HepG2 (cell line): ENCODE results near the gene SUPT4H1. TPM values are rescaled to one million over a fixed set of nuclear protein-coding genes. Genes with fewer than 3 reads are reported as not detected.

Source experiments
- SNAPC2 ChIP-seq: sonication (generic); formaldehyde crosslinking; IDR thresholded peaks from 2 replicates; pipeline ENCODE4 v1.8.1; 2022; ENCODE audit warnings: mild to moderate bottlenecking, missing genetic modification reagents
- ZNF180 ChIP-seq: sonication (generic); formaldehyde crosslinking; IDR thresholded peaks from 2 replicates; pipeline ENCODE4 v1.4.0; 2020; ENCODE audit warnings: low read depth, missing genetic modification reagents, borderline replicate concordance
- ZNF546 ChIP-seq: sonication (generic); formaldehyde crosslinking; conservative IDR thresholded peaks from 2 replicates; pipeline ENCODE4 v1.8.1; 2023; ENCODE audit warnings: mild to moderate bottlenecking, missing genetic modification reagents
- ZNF788 ChIP-seq: sonication (generic); formaldehyde crosslinking; IDR thresholded peaks from 2 replicates; pipeline ENCODE4 v1.5.0; 2020; ENCODE audit warnings: mild to moderate bottlenecking, missing genetic modification reagents, borderline replicate concordance
- ZNF891 ChIP-seq: sonication (generic); formaldehyde crosslinking; IDR thresholded peaks from 2 replicates; pipeline ENCODE4 v1.5.0; 2020; ENCODE audit warnings: mild to moderate bottlenecking, missing genetic modification reagents
- polyA plus RNA-seq, 8 experiments: library from polyadenylated mRNA; depleted of rRNA in 3 of 8; stranded (reverse) in 7 of 8; unstranded in 1 of 8; fragments of >200 nt; fragmentation: Illumina TruSeq in 4 of 8; extraction: Trizol in 4 of 8; gene quantifications; 2 replicates each; pipeline versions ENCODE4 v1.2.1 to v1.2.3, GENCODE V29; 2011 to 2016; ENCODE audit warnings: low read depth in 4 of 8, missing spikeins in 1 of 8, mixed read lengths in 1 of 8; ENCODE audit not compliant: insufficient read depth in 1 of 8
- total RNA-seq, 5 experiments: library from RNA; depleted of rRNA; stranded (reverse); fragments of >200 nt; fragmentation: Illumina TruSeq; extraction: Trizol; gene quantifications; 2 replicates each; pipeline ENCODE4 v1.2.3, GENCODE V29; 2016; ENCODE audit warnings: low read depth in 1 of 5
- TF ChIP-seq, protein P1 (sequence below): sonication (generic); formaldehyde crosslinking; IDR thresholded peaks from 2 replicates; pipeline ENCODE4 v1.5.1; 2020; ENCODE audit warnings: mild to moderate bottlenecking, missing genetic modification reagents, borderline replicate concordance
- TF ChIP-seq, protein P2 (sequence below): IDR thresholded peaks from 2 replicates; pipeline ENCODE4 v1.6.1; 2016; ENCODE audit warnings: low read depth

The SUPT4H1 gene
- total and polyA plus RNA-seq, 2 of the 13 experiments (the other 11 are each of a cell fraction or from before 2014, with no cell fraction given): 155 to 244 TPM

DNA sequence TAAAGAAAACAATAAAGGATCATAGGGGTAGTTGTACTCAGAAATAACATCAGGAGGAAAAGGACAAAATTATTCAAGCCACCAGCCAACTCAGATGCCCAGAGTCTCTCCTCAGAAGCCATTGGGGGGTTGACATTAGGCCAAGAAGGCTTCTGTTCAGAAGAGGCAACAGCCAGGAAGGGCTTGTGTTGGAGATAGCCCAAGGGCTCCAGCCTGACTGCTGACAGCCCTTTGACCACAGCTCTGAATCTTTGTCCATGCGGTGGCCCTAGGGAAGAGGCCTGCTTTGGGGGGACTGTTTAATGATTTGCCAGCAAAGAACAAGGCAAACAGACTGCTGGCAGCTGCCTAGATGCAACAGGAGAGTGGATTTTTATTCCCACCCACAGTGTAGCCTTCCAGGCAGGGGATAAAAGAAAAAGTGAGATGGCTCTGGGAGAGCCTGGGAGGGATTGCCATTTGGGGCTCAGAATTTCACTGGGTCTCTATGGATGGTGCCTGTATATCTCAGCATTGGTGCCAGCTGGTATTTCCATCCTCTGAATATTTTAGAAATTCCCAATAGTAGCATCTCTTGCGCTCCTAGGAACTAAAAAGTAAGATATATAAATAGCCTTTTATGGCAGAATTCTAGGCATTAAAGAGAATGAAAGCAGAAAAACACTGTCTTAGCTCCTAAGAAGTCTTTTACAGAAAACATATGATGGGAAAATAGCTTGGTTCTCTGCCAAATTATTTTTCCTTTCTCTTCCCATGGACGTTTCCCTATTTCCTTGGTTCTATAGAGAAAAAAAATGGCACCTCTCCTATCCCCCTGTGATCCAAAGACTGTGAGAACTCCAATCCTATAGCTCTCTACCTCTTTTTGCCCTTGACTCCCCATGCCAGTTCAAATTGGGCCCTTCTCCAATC lies 29.4 kb upstream of the SUPT4H1 start (continued):
- TF ChIP-seq, protein P1, sequence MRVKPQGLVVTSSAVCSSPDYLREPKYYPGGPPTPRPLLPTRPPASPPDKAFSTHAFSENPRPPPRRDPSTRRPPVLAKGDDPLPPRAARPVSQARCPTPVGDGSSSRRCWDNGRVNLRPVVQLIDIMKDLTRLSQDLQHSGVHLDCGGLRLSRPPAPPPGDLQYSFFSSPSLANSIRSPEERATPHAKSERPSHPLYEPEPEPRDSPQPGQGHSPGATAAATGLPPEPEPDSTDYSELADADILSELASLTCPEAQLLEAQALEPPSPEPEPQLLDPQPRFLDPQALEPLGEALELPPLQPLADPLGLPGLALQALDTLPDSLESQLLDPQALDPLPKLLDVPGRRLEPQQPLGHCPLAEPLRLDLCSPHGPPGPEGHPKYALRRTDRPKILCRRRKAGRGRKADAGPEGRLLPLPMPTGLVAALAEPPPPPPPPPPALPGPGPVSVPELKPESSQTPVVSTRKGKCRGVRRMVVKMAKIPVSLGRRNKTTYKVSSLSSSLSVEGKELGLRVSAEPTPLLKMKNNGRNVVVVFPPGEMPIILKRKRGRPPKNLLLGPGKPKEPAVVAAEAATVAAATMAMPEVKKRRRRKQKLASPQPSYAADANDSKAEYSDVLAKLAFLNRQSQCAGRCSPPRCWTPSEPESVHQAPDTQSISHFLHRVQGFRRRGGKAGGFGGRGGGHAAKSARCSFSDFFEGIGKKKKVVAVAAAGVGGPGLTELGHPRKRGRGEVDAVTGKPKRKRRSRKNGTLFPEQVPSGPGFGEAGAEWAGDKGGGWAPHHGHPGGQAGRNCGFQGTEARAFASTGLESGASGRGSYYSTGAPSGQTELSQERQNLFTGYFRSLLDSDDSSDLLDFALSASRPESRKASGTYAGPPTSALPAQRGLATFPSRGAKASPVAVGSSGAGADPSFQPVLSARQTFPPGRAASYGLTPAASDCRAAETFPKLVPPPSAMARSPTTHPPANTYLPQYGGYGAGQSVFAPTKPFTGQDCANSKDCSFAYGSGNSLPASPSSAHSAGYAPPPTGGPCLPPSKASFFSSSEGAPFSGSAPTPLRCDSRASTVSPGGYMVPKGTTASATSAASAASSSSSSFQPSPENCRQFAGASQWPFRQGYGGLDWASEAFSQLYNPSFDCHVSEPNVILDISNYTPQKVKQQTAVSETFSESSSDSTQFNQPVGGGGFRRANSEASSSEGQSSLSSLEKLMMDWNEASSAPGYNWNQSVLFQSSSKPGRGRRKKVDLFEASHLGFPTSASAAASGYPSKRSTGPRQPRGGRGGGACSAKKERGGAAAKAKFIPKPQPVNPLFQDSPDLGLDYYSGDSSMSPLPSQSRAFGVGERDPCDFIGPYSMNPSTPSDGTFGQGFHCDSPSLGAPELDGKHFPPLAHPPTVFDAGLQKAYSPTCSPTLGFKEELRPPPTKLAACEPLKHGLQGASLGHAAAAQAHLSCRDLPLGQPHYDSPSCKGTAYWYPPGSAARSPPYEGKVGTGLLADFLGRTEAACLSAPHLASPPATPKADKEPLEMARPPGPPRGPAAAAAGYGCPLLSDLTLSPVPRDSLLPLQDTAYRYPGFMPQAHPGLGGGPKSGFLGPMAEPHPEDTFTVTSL: peak; percentile 90
- TF ChIP-seq ZNF891 (CRISPR knock-in tag) (peak; percentile 91), ZNF546 (CRISPR knock-in tag) (0 out of 2 replicates have a peak, but pooled peaks have one; percentile 47), ZNF788 (CRISPR knock-in tag) (peak; percentile 91; the same call in 1 of the 2 replicates), ZNF180 (CRISPR knock-in tag) (no peak), SNAPC2 (CRISPR knock-in tag) (no peak; the same call in 1 of the 2 replicates)
- TF ChIP-seq, protein P2, sequence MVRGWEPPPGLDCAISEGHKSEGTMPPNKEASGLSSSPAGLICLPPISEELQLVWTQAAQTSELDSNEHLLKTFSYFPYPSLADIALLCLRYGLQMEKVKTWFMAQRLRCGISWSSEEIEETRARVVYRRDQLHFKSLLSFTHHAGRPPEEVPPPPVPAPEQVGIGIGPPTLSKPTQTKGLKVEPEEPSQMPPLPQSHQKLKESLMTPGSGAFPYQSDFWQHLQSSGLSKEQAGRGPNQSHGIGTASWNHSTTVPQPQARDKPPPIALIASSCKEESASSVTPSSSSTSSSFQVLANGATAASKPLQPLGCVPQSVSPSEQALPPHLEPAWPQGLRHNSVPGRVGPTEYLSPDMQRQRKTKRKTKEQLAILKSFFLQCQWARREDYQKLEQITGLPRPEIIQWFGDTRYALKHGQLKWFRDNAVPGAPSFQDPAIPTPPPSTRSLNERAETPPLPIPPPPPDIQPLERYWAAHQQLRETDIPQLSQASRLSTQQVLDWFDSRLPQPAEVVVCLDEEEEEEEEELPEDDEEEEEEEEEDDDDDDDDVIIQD (CRISPR knock-in tag): peak; percentile 90
